ENCODE data around the gene PLPPR4.
"Not testable (repeated sequence)": the region's sequence is repeated elsewhere in the genome, so short reads cannot be mapped to it uniquely, and the experiment has no call there.

The PLPPR4 gene

DNA sequence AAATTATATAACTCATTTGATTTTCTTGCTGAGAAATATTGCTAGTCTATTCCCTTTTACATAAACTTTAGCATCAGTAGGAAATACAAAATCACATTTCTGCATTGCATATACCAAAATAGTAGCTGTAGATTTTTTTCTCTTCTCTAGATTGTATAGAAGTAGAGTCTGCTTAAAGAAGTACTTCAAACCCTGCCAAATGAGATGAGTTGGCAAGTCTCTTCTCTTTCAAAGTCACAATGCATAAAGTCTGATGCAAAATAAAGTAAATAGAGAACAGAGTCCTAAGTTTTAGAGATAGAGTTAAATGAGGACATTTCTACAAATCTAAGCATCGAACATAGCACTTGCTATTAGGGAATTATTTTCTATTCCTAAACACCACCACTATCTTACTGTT is 6.4 kb downstream of the PLPPR4 start:
- DNase-seq: no peak

DNA sequence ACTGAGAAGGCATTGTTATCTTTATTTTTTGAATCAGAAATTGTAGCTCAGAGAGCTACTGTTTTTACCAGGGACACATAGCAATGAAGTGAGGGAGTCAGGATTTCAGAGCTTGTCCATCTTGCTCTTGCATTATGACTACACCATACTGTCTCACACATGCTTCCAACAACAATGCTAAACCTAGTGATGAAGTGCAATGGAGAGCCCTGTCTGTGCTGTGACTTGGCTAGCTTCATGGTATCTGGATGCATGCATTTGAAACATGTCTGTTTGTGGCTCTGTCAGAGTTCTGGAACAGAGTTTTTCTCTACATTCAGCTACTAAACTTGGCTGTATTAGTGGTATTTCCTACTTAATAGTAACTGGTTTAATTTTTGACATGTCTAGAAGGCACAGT is 7.0 kb downstream of the PLPPR4 start:
- DNase-seq: no peak

DNA sequence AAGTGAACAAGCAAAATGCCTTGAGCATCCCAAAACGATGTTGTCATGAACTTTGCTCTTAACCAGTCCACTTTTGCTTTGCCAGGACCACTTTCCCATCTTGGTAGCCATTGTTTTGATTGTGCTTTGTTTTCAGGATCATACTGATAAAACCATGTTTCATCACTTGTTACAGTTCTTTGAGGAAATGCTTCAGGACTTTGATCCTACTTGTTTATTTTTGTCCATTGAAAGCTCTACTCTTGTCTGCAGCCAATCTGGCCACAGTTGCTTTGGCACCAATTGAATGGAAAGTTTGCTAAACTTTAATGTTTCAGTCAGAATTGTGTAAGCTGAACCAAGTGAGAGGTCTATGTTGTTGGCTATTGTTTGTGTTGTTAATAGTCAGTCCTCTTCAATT is 12.8 kb downstream of the PLPPR4 start:
- no peak for DNase-seq

DNA sequence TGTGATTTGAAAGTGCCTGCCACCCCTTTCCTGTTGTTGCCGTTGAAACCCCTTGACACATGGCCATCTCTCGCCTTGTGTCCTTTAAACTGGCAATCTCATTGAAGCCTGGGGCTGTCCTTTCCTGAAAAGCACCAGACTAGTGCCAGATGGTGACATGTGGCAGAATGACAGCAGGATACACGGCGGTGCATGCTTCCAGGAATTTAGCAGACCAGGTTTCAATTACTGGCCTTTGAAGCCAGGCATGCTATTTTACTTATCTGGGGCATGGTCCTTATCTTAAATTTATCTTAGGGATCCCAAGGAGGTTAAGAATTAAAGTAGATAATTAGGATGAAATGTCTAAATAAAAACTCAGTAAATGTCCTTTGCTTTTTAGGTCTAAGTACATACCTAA is 15.2 kb downstream of the PLPPR4 start:
- no peak for DNase-seq

DNA sequence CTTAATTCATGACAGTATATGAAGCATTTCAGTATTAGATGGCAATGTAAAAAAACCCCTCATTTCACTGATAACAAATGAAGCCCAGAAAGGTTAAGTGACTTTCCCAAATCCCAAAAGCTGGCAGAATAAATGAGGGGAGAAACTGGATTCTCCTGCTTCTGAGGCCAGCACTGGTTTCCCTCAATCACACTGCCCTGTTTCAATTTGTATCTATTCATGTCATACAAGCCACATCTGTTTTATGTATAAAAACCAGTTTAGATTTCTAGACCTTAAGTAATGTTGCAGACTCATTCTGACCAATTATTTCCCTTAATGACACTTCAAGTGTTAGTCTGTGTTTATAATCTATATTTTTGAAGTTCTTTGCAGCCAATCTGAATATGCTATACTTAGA is 16.8 kb downstream of the PLPPR4 start:
- DNase-seq: no peak

DNA sequence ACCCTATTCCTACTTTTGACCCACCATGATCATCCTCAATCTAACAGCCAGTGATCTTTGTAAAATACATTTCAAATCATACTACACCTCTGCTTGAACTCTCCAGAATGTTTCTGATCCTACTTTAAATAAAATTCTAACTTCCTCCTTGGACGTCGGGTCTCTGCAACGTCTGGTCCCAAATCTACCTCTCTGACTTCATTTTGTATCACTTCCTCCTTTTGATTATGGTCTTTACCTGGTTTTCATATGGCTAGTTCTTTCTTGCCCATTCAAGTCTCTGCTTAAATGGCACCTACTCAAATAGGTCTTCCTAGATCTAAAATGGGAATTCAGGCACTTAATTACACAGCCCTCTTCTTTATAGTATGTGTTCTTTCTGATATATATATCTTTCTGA is 18.2 kb downstream of the PLPPR4 start:
- DNase-seq: no peak

DNA sequence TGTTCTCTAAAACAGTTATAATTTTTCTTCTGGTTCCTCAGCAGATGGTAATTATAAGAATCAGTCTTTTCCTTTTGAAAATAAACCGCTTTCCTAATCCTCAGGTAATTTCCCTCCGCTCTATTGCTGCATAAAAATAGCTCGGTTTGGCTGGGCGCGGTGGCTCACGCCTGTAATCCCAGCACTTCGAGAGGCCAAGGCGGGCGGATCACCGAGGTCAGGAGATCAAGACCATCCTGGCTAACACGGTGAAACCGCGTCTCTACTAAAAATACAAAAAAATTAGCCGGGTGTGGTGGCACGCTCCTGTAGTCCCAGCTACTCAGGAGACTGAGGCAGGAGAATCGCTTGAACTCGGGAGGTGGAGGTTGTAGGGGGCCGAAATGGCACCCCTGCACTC is 19.2 kb downstream of the PLPPR4 start:
- not testable (repeated sequence) for DNase-seq

DNA sequence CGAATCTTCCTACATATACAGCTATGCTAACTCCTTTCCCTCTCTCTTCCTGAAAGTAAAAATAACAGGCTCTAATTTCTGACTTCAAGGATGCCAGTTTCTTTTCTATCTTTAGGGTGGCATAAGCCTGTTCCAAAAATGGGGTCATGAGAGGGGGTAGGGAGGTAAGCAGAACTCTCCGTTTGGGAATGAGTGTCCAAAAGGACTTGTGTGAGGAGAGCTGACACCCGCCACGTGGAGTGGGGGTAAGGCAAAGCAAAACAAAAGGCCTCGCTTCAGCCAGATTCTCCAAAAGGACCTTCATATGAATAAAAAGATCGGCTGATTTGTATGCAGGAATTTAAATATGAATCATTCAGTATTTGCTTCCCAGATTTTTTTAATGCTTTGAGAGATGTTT is 28.6 kb downstream of the PLPPR4 start:
- no peak for DNase-seq

DNA sequence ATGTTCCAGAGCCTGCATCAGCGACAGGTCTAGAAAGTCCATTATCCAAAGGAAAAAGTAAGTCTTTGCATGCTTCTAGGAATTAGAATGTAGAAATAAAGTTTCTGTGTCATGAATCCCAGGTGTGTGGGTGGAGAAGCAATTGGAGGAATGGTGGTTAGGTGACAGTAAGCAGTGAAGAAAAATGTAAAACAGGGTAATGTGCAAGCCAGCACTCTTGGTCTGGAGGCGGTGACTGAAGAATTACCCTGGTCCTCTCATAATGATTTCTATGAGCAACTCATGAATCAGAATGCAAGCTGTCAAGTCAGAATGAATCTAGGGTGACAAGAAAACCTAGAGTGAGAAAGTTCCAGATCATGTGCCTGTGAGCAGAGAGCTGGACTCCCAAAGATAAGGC is 33.6 kb downstream of the PLPPR4 start:
- no peak for DNase-seq

DNA sequence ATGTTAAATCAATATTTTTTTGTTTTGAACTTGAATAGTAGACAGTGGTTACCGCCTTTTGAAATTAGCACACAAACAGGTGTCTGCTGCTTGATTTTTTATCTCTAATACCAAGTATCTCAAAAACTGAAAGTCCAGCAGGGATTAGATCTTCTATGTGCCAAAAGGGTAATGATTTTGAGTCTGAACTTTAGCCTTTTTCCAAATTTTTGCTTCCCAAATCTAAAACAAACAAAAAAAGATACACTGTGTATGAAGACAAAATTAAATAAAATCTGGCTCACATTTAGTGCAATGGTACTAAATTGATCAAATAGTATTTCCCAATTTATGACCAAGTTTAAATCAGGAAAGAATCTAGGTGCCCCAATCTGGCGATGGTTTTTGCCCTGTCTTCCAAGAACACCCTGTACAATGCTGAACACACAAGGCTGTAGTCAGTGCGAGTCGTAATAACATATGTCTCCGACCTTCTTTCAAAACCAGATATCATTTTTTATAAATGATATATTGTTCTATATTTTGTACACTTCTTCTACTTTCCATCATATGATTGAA is 40.5 kb downstream of the PLPPR4 start:
- no peak for DNase-seq

DNA sequence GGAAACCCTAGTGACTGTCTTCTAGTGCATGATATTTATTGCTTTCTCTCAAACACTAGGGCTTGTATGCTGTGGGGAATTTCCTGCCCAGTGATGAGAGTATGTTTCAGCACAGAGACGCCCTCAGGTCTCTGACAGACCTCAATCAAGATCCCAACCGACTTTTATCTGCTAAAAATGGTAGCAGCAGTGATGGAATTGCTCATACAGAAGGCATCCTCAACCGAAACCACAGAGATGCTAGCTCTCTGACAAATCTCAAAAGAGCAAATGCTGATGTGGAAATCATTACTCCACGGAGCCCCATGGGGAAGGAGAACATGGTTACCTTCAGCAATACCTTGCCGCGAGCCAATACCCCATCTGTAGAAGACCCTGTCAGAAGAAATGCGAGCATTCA is 41.3 kb downstream of the PLPPR4 start:
- no peak for DNase-seq

DNA sequence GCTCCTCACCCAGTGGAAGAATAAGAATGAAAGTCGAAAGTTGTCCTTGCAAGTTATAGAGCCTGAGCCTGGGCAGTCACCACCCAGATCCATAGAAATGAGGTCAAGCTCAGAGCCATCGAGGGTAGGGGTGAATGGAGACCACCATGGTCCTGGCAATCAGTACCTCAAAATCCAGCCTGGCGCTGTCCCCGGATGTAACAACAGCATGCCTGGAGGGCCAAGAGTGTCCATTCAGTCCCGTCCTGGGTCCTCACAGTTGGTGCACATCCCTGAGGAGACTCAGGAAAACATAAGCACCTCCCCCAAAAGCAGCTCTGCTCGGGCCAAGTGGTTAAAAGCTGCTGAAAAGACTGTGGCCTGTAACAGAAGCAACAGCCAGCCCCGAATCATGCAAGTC is 41.8 kb downstream of the PLPPR4 start:
- DNase-seq: no peak

DNA sequence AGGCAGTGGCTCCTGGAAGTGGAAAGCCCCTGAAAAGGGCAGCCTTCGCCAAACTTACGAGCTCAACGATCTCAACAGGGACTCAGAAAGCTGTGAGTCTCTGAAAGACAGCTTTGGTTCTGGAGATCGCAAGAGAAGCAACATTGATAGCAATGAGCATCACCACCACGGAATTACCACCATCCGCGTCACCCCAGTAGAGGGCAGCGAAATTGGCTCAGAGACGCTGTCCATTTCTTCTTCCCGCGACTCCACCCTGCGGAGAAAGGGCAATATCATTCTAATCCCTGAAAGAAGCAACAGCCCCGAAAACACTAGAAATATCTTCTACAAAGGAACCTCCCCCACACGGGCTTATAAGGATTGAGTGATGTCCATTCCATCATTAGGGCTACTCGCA is 42.4 kb downstream of the PLPPR4 start:
- no peak for DNase-seq

DNA sequence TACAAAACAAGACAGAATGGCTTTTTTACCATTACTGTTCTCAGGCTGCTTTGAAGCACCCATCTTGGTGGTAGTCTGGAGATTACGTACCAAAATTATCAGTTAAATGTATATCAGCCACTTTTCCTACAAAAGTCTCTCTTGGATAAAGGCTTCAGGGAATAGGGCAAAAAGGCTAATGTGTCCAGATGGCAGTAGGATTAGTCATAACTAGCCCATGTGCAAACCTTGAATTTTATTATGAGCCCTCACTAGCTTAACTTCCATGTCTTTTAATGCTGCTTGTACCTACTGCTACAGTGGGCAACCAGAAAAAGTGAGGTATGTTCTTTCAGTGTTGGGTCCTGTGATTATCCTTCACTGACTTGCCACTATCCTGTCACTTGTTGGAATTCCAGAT is 51.0 kb downstream of the PLPPR4 start:
- DNase-seq: no peak

DNA sequence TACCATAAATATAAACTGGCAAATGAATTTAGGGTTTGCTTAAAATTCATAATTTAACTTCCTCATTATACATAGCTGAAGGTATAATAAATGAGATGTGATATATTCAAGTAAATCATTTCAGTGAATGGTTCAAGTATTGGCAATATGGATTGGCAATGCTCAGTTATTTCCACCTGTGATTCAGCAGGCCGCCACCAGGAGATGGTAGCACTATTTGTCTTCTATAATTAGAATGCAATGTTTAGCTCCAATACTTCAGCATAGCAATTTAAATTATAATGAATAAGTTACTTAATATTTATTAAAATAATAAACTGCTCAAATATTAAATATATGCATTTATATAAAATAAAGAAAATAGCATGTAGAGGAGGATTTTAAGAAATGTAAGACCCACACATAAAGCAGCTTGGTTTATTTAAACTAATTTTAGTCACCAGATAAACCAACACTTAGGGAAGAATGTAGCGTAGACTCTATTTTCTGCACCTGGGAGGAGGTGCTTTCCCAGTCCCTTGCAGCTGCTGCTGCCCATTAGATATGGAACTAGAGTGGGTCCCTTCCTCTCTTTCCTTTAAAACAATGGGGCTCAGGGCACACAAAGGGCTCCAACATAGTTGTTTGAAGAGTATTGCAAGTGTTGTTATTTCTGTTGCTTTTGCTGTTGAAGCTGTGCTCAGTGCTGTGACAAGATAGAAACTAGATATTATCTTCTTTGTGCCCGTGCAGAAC is 62.1 kb downstream of the PLPPR4 start:
- DNase-seq: no peak

DNA sequence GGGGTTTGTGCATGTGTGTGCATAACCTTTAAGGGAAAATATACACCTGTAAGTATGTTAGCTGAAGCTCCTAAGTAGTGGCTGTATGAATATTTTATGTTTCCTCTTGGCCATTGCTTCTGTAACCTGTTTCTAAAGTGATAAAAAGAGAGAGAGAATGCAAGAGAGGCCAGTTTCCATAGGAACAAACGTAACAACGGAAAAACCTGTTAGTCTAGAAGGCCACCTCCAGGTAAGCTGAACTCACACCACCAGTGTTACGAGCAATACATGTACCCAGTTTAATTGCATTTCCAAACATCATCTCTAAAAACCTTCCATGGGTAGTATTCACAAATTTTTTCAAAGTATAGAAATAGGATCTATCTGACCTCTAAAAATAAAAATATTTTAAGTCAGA is 63.1 kb downstream of the PLPPR4 start:
- DNase-seq: peak; percentile 49

DNA sequence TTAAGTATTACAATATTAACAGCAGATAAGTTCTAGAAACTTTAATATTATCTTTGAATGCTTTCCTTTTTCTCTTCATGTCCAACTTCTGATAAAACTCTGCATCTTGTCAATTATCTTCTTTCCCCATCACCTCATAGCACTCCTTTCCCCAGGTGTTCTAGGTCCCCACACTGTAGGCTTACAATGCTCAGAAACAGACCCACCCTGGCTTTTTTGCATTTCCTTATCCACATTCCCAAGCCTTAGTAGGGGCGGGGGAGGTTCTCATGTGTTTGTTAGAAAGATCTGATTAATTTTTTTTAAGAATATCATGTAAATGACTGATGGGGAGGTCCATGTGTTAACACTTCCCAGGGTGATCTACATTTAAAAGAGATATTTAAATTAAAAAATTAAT is 63.9 kb downstream of the PLPPR4 start:
- no peak for DNase-seq

DNA sequence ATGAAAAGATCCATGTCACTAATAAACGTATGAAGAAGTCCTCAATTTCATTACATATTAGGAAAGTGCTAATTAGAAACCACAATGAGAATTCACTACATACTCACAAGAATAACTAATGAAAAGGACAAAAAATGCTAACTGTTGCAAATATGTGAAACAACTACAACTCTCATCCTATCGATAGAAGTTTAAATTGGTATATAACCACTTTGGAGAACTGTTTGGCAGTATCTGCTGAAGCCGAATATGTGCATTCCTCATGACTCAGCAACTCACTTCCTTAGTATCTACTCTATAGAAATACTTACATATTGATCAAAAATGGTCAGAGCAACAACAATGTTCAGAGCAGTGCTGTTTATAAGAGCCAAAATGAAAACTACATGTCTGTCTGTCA is 66.8 kb downstream of the PLPPR4 start:
- no peak for DNase-seq

DNA sequence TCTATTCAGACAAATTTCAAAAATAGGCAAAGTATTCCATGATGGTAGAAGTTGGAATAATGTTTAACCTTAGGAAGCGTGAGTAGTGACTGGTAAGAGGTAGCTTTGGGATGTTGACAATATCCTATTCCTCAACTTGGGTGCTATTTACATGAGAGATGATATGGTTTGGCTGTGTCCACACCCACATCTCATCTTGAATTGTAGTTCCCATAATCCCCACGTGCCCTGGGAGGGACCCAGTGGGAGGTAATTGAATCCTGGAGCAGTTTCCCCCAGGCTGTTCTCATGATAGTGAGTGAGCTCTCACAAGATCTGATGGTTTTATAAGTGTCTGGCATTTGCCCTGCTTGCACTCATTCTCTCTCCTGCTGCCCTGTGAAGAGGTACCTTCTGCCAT is 67.3 kb downstream of the PLPPR4 start:
- no peak for DNase-seq

DNA sequence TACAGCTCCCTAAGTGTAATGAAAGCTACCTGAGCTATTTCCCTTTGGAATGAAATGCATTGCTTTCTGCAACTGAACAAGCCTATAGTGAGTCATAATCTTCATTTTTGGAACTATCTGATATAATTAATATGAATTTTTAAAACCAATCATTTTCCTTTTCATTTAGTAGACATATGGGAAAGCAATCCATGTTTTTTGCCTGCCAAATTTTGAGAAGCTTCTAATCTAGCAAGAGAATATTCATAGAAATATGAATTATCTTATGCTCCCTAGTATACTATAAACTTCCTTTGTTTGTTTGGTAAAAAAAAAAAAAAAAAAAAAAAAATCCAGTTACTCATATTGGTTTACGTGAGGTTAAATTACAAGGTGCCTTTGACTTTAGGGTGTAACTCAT is 68.3 kb downstream of the PLPPR4 start:
- no peak for DNase-seq

DNA sequence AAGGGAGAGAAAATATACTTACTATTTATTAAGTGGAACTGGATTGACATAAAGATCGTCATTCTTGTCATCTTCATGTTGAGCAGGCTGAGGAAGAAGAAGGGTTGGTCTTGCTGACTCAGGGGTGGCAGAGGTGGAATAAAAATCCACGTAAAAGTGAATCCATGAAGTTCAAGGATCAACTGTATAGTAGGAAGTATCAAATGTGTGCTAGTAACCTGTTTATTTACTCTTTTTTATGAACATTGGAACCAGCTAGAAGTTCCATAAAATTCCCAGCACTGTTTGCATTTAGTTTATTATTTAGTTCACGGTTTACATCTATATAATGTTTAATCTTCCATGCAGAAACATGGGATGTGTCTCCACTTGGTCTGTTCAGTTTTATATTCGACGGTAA is 70.7 kb downstream of the PLPPR4 start:
- DNase-seq: no peak

DNA sequence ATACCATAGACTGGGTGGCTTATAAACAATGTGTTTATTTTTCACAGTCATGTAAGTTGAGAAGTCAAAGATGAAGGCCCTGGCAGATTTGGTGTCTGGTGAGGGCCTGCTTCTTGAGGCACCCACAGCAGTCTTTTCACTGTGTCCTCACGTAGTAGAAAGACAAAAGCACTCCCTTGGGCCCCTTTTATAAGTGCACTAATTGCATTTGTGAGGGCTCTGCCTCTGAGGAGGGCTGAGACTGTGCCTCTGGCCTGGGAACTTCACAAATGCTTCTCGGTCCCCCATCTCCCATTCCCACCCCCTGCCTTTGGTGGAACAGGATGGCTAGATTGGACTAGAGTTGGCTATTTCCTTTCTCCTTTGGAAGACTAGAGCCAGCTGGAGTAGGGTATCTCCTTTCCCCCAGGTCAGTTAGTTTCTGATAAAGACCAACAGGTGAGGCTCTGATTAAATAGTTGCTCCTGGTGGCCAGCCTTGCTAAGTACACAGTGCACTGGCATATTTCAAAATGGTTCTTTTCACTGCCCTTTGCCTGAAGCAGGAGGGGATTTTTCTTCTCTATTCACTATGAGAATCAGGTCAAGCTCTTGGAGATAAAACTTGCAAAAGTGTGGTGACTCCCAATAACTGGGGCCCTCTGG is 82.9 kb downstream of the PLPPR4 start:
- no peak for DNase-seq

DNA sequence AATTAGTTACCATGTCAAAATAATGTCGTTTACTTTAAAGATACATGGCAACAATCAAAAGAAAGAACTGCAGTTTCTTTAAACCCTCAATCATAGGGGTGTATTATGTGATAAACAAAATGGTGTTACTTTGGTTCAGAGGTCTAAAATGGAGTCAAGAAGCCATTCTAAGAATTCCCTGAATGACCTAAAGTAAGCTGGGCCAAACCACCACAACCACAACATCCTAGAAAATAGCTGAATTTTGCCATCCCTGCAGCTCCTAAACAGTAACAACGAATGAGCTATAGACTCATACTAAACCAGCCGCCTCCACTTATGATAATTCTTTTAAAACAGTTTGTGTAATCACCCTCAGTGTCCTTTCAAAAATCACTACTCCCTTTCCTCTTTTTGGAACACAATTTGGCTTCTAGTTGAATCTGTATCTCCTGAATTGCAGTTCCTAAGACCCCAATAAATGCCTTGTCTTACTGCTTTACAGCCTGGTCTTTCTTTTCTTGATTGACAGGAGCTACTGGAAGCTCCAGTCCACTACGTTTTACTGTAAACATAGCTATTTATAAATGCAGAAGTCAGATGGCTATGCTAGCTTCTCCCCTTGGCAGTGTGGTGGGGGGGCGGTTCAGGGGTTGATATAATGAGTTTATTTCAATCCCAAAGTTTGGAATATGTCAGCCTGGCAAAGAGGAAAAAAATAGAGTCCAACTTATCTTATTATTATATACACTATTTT is 84.3 kb downstream of the PLPPR4 start:
- no peak for DNase-seq

DNA sequence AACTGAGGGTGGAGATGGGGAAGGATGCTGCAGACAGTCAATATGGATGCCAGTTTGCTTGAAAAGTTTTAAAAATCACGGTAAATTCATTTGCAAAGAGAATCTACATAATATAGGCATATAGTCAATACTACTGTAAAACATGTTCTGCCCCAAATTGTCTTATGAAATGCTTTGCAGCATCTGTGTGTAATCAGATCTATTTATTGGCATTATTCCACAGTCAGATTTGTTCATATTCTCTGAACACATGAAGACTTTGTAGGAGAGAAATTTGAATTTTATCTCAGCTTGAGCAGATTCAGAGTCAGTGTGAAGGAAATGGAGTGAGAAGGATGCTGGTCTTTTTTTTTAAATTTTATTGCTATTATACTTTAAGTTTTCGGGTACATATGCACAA is 88.5 kb downstream of the PLPPR4 start:
- no peak for DNase-seq
